Measurements from ENCODE around the gene GPS1.

GPS1 gene

DNA sequence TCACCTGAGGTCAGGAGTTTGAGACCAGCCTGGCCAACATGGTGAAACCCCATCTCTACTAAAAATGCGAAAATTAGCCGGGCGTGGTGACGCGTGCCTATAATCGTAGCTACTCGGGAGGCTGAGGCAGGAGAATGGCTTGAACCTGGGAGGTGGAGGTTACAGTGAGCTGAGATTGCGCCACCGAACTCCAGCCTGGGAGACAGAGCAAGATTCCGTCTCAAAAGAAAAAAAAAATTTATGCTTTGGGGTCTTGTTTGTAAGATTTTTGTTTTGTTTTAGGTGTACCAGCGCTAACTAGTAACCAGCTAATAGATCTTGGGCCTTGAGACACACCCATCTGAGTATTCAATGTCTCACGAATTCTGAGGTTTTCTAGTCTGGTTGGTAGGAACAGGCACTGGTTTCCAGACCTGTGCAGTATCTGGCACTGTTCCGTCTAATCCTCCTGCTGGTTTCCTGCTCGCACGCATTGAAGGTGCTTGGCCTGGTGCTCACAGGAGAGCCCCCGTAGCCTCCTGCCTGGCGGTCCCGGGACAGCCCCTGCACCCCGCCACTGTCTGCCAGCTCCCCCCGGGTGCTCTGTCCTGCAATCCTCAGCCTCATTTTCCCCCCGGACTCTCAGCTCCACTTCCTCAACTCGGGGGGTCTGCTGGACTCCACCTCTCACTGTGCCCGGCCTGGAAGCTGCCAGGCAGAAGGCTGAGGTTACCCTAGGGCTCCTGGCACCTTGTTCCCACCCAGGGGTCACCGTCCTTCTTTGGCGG, 24.5 kb downstream of the GPS1 start:
- H3K4me3 ChIP-seq (ENCODE audit: low read depth, low read length), result no peak overlapping the region

DNA sequence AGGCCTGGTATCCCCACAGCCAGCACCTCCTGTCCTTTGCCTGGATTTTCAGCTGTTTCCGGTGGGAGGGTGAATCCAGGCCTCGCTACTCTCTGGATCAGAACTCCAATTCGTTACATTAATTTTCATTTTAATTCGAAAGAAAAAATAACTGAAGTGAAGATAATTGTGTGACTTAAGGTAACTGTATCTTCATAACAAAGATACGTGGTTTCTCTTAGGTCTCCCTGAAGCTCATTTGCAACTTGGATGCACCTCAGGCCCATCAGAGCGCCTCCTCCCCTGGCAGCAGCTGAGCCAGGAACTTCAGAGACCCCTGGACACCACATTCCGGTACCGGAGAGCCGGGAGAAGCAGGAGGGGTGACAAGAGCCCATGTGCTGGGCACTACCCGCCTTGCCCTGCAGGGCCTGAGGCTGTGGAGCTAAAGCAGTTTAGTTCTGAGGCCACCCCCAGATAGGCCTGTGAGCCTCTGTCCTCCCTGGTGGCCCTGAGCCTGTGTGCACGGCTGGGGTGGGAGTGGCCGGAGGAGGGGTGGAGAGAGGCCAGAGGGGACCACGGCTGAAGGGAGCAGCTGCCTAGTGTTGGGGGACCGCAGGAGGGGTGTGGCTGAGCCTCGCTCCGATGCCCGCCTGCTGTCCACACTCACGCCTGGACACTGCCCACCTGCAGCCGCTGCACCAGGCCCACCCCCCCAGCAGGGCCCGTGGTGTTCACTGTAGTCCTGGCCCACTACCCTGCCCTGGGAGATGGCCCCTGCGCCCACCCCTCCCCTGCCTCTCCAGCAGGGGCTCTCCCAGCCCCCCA, 25.3 kb downstream of the GPS1 start:
- H3K4me3 ChIP-seq (ENCODE audit: low read depth, low read length), result no peak overlapping the region

- H3K4me3 ChIP-seq (ENCODE audit: low read depth, low read length), result no peak overlapping the region
Observed at GRCh38 chr17:82077617-82078358, 26.1 kb downstream of the GPS1 start.

DNA sequence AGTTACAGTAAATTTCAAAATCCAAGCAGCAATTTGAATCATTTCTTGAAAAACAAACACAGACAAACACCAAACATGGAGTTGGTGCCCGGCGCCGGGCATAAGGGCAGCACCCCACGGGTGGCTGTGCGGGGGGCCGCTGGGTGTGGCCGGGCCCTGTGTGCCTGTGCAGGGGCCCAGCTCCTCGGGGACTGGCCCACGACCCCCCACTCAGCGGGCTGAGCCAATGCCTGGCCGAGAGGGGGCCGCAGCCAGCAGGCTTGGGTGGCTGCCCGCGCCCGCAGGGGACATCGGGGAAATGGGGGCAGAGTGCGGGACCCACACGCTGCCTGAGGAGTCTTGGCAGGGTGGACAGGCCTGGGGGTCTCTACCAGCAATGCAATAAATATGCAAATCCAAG, 26.7 kb downstream of the GPS1 start:
- H3K4me3 ChIP-seq (ENCODE audit: low read depth, low read length), result no peak overlapping the region

DNA sequence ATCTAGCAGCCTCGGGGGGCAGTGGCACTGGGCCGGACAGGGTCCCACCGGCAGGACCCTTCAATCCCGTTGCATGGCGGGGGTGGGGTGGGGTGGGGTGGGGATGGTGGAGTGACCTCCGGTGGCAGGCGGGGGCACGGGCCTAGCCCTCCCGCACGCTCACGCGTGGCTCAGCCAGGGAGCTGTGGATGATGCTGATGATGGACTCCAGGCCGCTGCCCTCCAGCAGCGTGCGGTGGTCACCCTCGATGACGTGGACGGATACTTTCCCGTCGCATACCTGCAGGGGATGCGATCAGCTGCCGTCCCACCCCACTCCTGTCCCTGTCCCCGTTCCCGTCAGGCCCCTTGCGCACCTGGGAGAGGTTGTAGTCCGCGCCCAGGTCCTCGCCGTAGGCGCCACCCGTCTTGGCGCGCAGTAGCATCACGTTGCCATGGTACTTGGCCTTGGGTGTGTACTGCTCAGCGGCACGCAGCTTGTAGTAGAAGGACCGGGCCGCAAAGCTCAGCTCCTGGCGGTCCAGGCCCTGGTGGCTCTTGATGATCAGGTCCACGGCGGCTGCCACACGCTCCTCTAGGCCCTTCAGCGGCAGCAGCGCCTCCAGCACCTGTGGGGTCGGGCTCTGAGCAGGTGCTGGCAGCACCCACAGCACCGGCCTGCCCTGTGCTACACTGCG, 27.4 kb downstream of the GPS1 start:
- H3K4me3 ChIP-seq (ENCODE audit: low read depth, low read length), result no peak overlapping the region

DNA sequence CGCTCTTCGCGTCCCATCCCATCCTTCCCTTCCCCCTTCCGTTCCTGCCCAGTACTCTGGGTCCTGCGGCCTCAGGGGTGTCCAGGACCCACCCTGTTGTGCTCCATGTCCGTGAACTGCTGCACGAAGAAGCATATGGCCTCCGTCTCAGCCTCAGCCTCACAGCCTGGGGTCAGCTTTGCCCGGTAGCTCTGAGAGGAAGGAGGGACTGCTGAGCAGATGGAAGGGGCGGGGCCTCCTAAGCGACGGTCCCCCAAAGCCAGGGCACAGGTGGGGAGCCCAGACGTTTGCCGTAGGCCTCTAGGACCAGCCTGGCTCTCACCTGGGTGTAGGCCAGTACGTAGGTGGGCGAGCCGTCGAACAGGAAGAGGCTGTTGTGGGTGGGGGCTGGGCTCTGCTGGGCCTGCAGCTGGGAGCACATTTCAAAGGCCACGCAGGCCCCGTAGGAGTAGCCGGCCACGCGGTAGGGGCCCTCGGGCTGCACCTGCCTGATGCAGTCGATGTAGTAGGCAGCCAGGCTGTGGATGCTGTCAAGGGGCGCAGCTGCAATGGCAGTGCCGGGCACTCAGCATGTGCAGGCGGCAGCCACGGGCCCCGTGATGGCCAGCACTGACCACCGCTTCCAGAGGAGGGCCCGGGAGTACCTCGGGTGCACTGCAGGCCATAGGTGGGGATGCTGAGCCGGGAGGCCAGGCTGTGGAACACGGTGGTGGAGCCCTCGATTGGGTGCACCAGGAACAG, 28.5 kb downstream of the GPS1 start:
- no peak overlapping the region for H3K4me3 ChIP-seq (ENCODE audit: low read depth, low read length)

- no peak overlapping the region for H3K4me3 ChIP-seq (ENCODE audit: low read depth, low read length)
Observed at GRCh38 chr17:82080789-82081464, 29.2 kb downstream of the GPS1 start.

GRCh38 chr17:82081546-82081945, 29.8 kb downstream of the GPS1 start:
- H3K4me3 ChIP-seq (ENCODE audit: low read depth, low read length), result no peak overlapping the region

GRCh38 chr17:82081966-82082365, 30.3 kb downstream of the GPS1 start:
- H3K4me3 ChIP-seq (ENCODE audit: low read depth, low read length), result no peak overlapping the region

DNA sequence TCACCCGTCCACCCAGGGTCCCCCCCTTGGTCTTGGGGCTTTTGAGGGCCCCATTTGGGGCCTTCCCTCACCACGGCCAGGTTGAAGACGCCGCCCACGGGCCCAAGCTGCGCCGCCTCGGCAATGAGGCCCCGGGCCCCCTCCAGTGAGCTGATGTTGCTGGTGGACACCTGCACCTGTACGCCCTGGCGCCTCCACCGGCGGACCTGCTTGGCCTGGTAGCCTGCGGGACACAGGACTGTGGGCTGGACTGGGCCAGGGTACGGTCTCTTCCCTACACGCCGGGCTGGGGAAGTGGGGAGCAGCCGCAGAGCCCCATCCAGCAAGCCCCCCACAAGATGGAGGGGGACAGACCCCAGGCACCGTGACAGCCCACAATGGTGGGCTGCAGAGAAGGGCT, 30.8 kb downstream of the GPS1 start:
- no peak overlapping the region for H3K4me3 ChIP-seq (ENCODE audit: low read depth, low read length)

- H3K4me3 ChIP-seq (ENCODE audit: low read depth, low read length), result no peak overlapping the region
Observed at GRCh38 chr17:82083009-82083408, 31.3 kb downstream of the GPS1 start.

DNA sequence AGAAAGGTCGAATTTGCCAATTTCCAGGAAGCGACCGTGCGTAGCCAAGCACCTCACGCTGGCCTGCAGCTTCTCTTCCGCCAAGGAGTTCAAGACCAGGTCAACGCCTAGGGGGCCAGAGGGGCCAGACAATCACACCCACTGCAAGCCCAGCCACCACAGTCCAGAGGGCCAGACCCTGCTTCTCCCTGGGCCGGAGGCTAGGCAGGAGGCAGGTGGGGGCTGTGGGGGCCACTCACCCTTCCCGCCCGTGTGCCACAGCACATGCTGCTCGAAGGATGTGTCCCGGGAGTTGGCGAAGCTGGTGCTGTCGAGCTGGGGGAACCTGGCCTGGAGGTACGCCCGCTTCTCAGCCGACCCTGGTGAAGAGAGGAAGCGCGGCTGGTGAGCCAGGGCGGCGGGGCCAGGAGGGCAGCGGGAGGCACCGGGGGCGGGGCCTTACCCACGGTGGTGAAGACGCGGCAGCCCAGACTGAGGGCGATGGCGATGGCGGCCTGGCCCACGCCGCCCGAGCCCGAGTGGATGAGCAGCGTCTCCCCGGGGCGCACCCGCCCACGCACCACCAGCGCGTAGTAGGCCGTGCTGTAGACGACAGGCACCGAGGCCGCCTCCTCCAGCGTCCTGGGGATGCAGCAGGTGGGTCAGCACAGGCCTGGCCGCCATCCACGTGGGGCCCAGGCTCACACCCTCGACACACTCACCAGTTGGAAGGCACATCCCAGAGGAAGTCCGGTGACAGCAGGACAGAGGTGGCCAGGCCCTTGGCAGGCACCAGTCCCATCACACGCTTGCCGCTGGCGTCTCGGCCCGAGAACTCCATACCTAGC, 32.0 kb downstream of the GPS1 start:
- no peak overlapping the region for H3K4me3 ChIP-seq (ENCODE audit: low read depth, low read length)

- no peak overlapping the region for H3K4me3 ChIP-seq (ENCODE audit: low read depth, low read length)
Observed at GRCh38 chr17:82084373-82085030, 32.8 kb downstream of the GPS1 start.

DNA sequence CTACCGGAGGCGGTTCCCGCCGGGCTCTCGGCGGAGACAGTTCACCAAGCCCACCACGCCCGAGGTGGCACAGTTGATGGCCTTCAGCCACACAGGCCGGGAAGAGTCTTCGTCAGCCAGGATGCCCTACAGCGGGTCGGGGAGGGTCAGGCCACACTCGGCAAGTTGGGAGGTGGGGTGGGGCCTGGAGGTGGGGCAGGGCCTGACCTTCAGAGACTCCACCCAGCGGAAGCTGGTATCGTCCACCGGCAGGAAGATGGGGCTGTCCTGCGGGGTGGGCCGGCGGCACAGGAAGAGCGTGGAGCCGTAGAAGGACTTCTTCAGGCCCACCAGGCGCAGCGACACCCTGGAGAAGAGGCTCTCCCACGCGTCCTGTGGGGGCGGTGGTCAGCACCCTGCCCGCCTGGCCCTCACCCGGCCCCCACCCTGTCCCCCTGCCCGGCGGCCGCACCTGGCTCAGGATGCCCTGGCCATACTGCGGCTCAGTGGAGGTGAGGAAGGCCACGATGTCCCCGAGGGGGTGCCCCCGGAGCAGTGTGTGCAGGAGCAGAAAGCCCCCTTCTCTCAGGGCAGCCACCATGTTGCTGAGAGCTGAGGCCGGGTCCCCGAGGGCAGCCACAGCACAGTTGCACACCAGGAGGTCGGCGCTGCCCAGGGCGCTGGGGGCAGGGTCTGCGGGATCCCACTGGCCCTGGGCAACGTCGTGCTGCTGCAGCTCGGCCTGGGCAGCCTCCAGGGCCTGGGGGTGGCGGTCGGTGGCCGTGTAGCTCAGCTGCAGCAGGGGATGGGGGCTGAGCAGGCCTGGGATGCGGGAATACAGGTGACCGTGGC, 33.5 kb downstream of the GPS1 start:
- H3K4me3 ChIP-seq (ENCODE audit: low read depth, low read length), result no peak overlapping the region

GRCh38 chr17:82085931-82086764, 34.5 kb downstream of the GPS1 start:
- H3K4me3 ChIP-seq (ENCODE audit: low read depth, low read length), result no peak overlapping the region

All from iPS-11a (cell line).